K562 (cell line): ENCODE measurements around the gene USP49. TPM values are rescaled to one million over a fixed set of nuclear protein-coding genes. Genes with fewer than 3 reads are reported as not detected.
A peak's percentile ranks its signal among the peaks of the same experiment; 100 is the strongest.

ENCODE experiments used
- ATAC-seq: fragments of 200-7000 bp; cut with Tn5 transposase; 3 replicates; pipeline ENCODE4 v1.9.1; 2020; ENCODE audit warnings: moderate library complexity
- BruUV-seq: library from RNA; stranded (reverse); fragments of 400-500 nt; replicated peaks from 2 replicates; lab custom pipeline; 2021; lab: Mats Ljungman, UMichigan
- CTCF ChIA-PET: fragments of 300-600 bp; formaldehyde crosslinking; extraction: SDS; loops from one replicate; lab custom pipeline; 2021; ENCODE audit warnings: low intra/inter-chr PET ratio; lab: Yijun Ruan, JAX
- POLR2A ChIA-PET: fragments of 300-600, 350-650 bp; sonication (Branson Sonifier 250); formaldehyde crosslinking; extraction: SDS; loops from one replicate; lab custom pipeline; 2021; ENCODE audit warnings: antibody characterized with exemption, inconsistent platforms; lab: Yijun Ruan, JAX
- DNase-seq, 4 experiments: peaks; one replicate each; pipeline versions ENCODE4 v3.0.0 to v3.0.0-alpha.2; 2011 to 2018; ENCODE audit warnings: low spot score in 3 of 4, mixed read lengths in 3 of 4; ENCODE audit errors: extremely low read depth in 1 of 4
- FAIRE-seq: peaks from 2 replicates; lab custom pipeline; 2011; peaks lifted over from hg19 to GRCh38; lab: Jason Lieb, UNC
- H2AFZ ChIP-seq: 2 replicates; pipeline ENCODE4 v1.6.0; 2011; ENCODE audit warnings: low read depth, low read length, control low read depth, inconsistent platforms
- H3K27ac ChIP-seq: fragments of 200-600 bp; 3 replicates; pipeline ENCODE4 v1.8.0; 2011; ENCODE audit warnings: low read depth, mild to moderate bottlenecking, control low read depth, inconsistent platforms, low read length, moderate library complexity, mixed read lengths; ENCODE audit errors: extremely low read depth
- H3K27me3 ChIP-seq, 2 experiments: fragments of 300-600 bp in 1 of 2; 2 replicates in 1 of 2; 3 replicates in 1 of 2; pipeline versions ENCODE4 v1.6.0 to v1.8.0; 2011; ENCODE audit warnings: inconsistent platforms in 2 of 2, low read length in 2 of 2, mild to moderate bottlenecking in 1 of 2, mixed read lengths in 1 of 2, moderate library complexity in 1 of 2; ENCODE audit not compliant: control insufficient read depth in 2 of 2, insufficient read depth in 2 of 2
- H3K36me3 ChIP-seq: fragments of 300-600 bp; 3 replicates; pipeline ENCODE4 v1.8.0; 2011; ENCODE audit warnings: mild to moderate bottlenecking, low read length, inconsistent platforms; ENCODE audit not compliant: control insufficient read depth, insufficient read depth
- H3K4me1 ChIP-seq, 2 experiments: fragments of 200-600 bp in 1 of 2; replicated peaks in 1 of 2; 2 replicates in 1 of 2; 3 replicates in 1 of 2; pipeline versions ENCODE4 v1.5.1 to v1.8.0; 2011; ENCODE audit warnings: inconsistent platforms in 2 of 2, low read length in 2 of 2, mild to moderate bottlenecking in 1 of 2, mixed read lengths in 1 of 2, moderate library complexity in 1 of 2; ENCODE audit not compliant: control insufficient read depth in 2 of 2, insufficient read depth in 2 of 2
- H3K4me2 ChIP-seq: 2 replicates; pipeline ENCODE4 v1.6.1; 2011; ENCODE audit warnings: low read length, control low read depth, inconsistent platforms, mixed read lengths; ENCODE audit not compliant: insufficient read depth
- H3K4me3 ChIP-seq: fragments of 200-600 bp; sonication (generic), shearing (Covaris generic); 2 replicates; pipeline ENCODE4 v1.5.1; 2016; ENCODE audit warnings: control low read depth, inconsistent platforms
- H3K79me2 ChIP-seq: fragments of 200-600 bp; 3 replicates; pipeline ENCODE4 v1.8.0; 2011; ENCODE audit warnings: low read length, inconsistent platforms; ENCODE audit not compliant: control insufficient read depth, insufficient read depth
- H3K9ac ChIP-seq, 2 experiments: 2 replicates each; pipeline versions ENCODE4 v1.6.0 to v1.6.1; 2011; ENCODE audit warnings: low read depth in 2 of 2, low read length in 2 of 2, control low read depth in 1 of 2, inconsistent platforms in 1 of 2, mild to moderate bottlenecking in 1 of 2, mixed read lengths in 1 of 2; ENCODE audit not compliant: insufficient read depth in 1 of 2
- H3K9me1 ChIP-seq: one replicate; pipeline ENCODE4 v1.6.0; 2011; ENCODE audit warnings: inconsistent platforms, mild to moderate bottlenecking, low read length, moderate library complexity; ENCODE audit not compliant: control insufficient read depth, insufficient read depth
- H3K9me3 ChIP-seq: replicated peaks from 2 replicates; pipeline ENCODE4 v1.5.1; 2011; ENCODE audit warnings: low read depth, low read length, inconsistent platforms; ENCODE audit not compliant: control insufficient read depth, insufficient read depth
- H4K20me1 ChIP-seq: replicated peaks from 2 replicates; pipeline ENCODE4 v1.6.1; 2011; ENCODE audit warnings: low read length, inconsistent platforms, mixed read lengths; ENCODE audit not compliant: control insufficient read depth, insufficient read depth
- DDX20 ChIP-seq: fragments of 450-650 bp; IDR thresholded peaks from 2 replicates; pipeline ENCODE4 v1.6.1; 2016; ENCODE audit warnings: missing genetic modification characterization, low read depth, mild to moderate bottlenecking, missing compliant biosample characterization, moderate library complexity
- DIDO1 ChIP-seq: fragments of 450-650 bp; IDR thresholded peaks from 2 replicates; pipeline ENCODE4 v1.6.1; 2016; ENCODE audit warnings: low read depth, missing biosample characterization, missing genetic modification characterization
- EGR1 ChIP-seq: fragments of 450-650 bp; conservative IDR thresholded peaks from 2 replicates; pipeline ENCODE4 v1.6.1; 2017; ENCODE audit warnings: mild to moderate bottlenecking
- ILF3 ChIP-seq: fragments of 450-650 bp; IDR thresholded peaks from 2 replicates; pipeline ENCODE4 v1.6.1; 2018; ENCODE audit warnings: antibody characterized with exemption, mild to moderate bottlenecking, moderate library complexity, borderline replicate concordance
- NR1H2 ChIP-seq: sonication (generic); formaldehyde crosslinking; IDR thresholded peaks from 2 replicates; pipeline ENCODE4 v1.4.0; 2020; ENCODE audit warnings: mild to moderate bottlenecking, missing genetic modification reagents
- REST ChIP-seq, 2 experiments: fragments of 450-650 bp; formaldehyde crosslinking in 1 of 2; IDR thresholded peaks; 2 replicates each; pipeline versions ENCODE4 v1.4.0 to v1.6.1; 2014 to 2020; ENCODE audit warnings: mild to moderate bottlenecking in 2 of 2, borderline replicate concordance in 1 of 2, low read depth in 1 of 2
- SMARCE1 ChIP-seq: fragments of 450-650 bp; IDR thresholded peaks from 2 replicates; pipeline ENCODE4 v1.7.1; 2016; ENCODE audit warnings: mild to moderate bottlenecking
- ZNF140 ChIP-seq: fragments of 250-450 bp; sonication (Bioruptor Pico); IDR thresholded peaks from 2 replicates; pipeline ENCODE4 v1.8.0; 2021; ENCODE audit warnings: moderate library complexity, mild to moderate bottlenecking, inconsistent platforms
- ZNF449 ChIP-seq: fragments of 250-450 bp; sonication (Bioruptor Pico); IDR thresholded peaks from 2 replicates; pipeline ENCODE4 v1.8.0; 2022; ENCODE audit warnings: moderate library complexity, mild to moderate bottlenecking, inconsistent platforms
- ZNF830 ChIP-seq: fragments of 250-450 bp; sonication (Bioruptor Pico); IDR thresholded peaks from 2 replicates; pipeline ENCODE4 v1.5.0; 2021; ENCODE audit warnings: mild to moderate bottlenecking
- WGBS: fragments of 100-300 bp; shearing (Covaris generic); methylation state at CpG from one replicate; pipeline ENCODE4 v1.1.6; 2016; ENCODE audit warnings: low coverage, mixed read lengths; ENCODE audit not compliant: insufficient coverage; ENCODE audit errors: missing lambda C conversion rate; 5-methylcytosine and 5-hydroxymethylcytosine counted together
- in situ Hi-C: fragments of 300-500 bp; cut with MboI; formaldehyde crosslinking; loops from 4 replicates; pipeline ENCODE4 v1.15.0; 2018; ENCODE audit warnings: inconsistent platforms, mixed read lengths
- intact Hi-C: fragments of 100-400 bp; cut with micrococcal nuclease; formaldehyde crosslinking; loops from 2 replicates; pipeline ENCODE4 v1.14.2; 2022
- polyA plus RNA-seq, 8 experiments: library from polyadenylated mRNA; depleted of rRNA in 4 of 8; stranded (reverse) in 5 of 8; unstranded in 3 of 8; fragments of >200 nt; fragmentation: Nextera tagmentation in 2 of 8; fragmentation: Illumina TruSeq in 1 of 8; extraction: Ambion mirVana in 2 of 8; extraction: Trizol in 1 of 8; gene quantifications; 2 replicates each; pipeline versions ENCODE4 v1.2.1 to v1.2.3, GENCODE V29; 2011 to 2014; ENCODE audit warnings: inconsistent platforms in 1 of 8, missing spikeins in 1 of 8
- total RNA-seq, 7 experiments: library from RNA; depleted of rRNA in 6 of 7; stranded (reverse); fragments of >200 nt in 6 of 7; fragmentation: Illumina TruSeq in 2 of 7; extraction: Trizol in 2 of 7; gene quantifications; 2 replicates each; pipeline versions ENCODE4 v1.2.1 to v1.2.3, GENCODE V29; 2011 to 2021; ENCODE audit warnings: low replicate concordance in 1 of 7

Gene USP49
- total and polyA plus RNA-seq, 9 of the 15 experiments (the other 6 are each of a cell fraction or from before 2014, with no cell fraction given), result 1.0 to 9.9 (median 6.5) TPM

GRCh38 chr6:41940759-41941279, 45.6 kb upstream of the USP49 start:
- in situ Hi-C loops, result no loop called here
- TF ChIP-seq EGR1, result peak; percentile 82
- TF ChIP-seq DDX20 (tag), result no peak
- TF ChIP-seq DIDO1 (tag), result no peak
- TF ChIP-seq NR1H2 (CRISPR knock-in tag), result no peak
- no peak for TF ChIP-seq ZNF140 (CRISPR knock-in tag)
- 0 out of 2 replicates have a peak, but pooled peaks have one; percentile 16 for TF ChIP-seq SMARCE1
- no peak for TF ChIP-seq ZNF449 (CRISPR knock-in tag)
- TF ChIP-seq REST (IDR thresholded peaks at IDR 0.05; ENCODE audit: borderline replicate concordance), result peak; percentile 33; the same call in 1 of the 2 replicates
- TF ChIP-seq REST (CRISPR knock-in tag; IDR thresholded peaks at IDR 0.05; ENCODE audit: low read depth), result no peak
- TF ChIP-seq ILF3, result no peak
- no peak for TF ChIP-seq ZNF830 (CRISPR knock-in tag)

More at GRCh38 chr6:41940759-41941279, 45.6 kb upstream of the USP49 start:
- Histone ChIP-seq H3K9ac (peak overlapping the region; percentile 46 to 94), H3K36me3 (peaks cover 43% of the 10 kb centered on the region), H3K4me2 (peak overlapping the region; percentile 90), H3K9me1 (no peaks in the 10 kb centered on the region), H4K20me1 (peaks cover 5% of the 10 kb centered on the region), H3K4me1 (peaks cover 47 to 62% of the 10 kb centered on the region in 2 experiments), H3K27ac (peak overlapping the region; percentile 72), H3K79me2 (peaks cover 66% of the 10 kb centered on the region), H3K4me3 (peak overlapping the region; percentile 81), H3K9me3 (no peaks in the 10 kb centered on the region), H3K27me3 (no peaks in the 10 kb centered on the region), H2AFZ (peak overlapping the region; percentile 54)
- peak; percentile 26 for ATAC-seq
- POLR2A ChIA-PET, result interaction anchor here (0.6 to 13.7 kb wide), 8 partner anchors 9 to 481 kb away, joined by 3 to 166 read pairs (median 4); partner anchors contain the start of genes BYSL and MED20
- peak in 2 of 4 experiments; percentile 58 to 85 for DNase-seq
- intact Hi-C loops, result no loop called here
- no TSS peak for BruUV-seq
- CTCF ChIA-PET, result interaction anchor here (2.0 kb wide), 1 partner anchor 104 kb away, joined by 13 read pairs; no protein-coding TSS in a partner anchor
- FAIRE-seq, result no peak
- 1% methylated on average over 32 of the region's 38 CpGs for WGBS
